Colonic mucosa (tissue), 4 donors: ENCODE data around the gene PLOD3. TPM values are rescaled to one million over a fixed set of nuclear protein-coding genes. Genes with fewer than 3 reads are reported as not detected.

Source experiments
- DNase-seq: peaks from one replicate; pipeline ENCODE4 v3.0.0-alpha.2; 2020
- H3K27ac ChIP-seq: fragments of 200-600 bp; one replicate; pipeline ENCODE4 v1.8.0; 2021
- H3K27me3 ChIP-seq: fragments of 200-600 bp; one replicate; pipeline ENCODE4 v1.8.0; 2021
- H3K36me3 ChIP-seq: fragments of 200-600 bp; one replicate; pipeline ENCODE4 v1.8.0; 2021
- H3K4me1 ChIP-seq: fragments of 200-600 bp; one replicate; pipeline ENCODE4 v1.8.0; 2021; ENCODE audit warnings: mild to moderate bottlenecking
- H3K4me3 ChIP-seq: fragments of 200-600 bp; one replicate; pipeline ENCODE4 v1.8.0; 2021
- H3K9ac ChIP-seq, 2 donors: one replicate each; pipeline ENCODE4 v1.7.0; 2013; ENCODE audit warnings: control low read depth in 2 of 2, low read depth in 2 of 2, low read length in 2 of 2
- H3K9me3 ChIP-seq: fragments of 200-600 bp; one replicate; pipeline ENCODE4 v1.8.0; 2021
- intact Hi-C: fragments of 100-400 bp; cut with DNase I; formaldehyde crosslinking; loops from one replicate; pipeline ENCODE4 v1.14.1; 2022
- total RNA-seq, 2 donors: library from RNA; stranded (reverse); fragmentation: NEBNext Ultra II Directional in 1 of 2; extraction: Animal tissue kit (Norgen Biotek cat#: 25700) in 1 of 2; gene quantifications; one replicate each; pipeline ENCODE4 v1.2.1, GENCODE V29; 2021
- TF ChIP-seq, protein P1 (sequence below): fragments of 200-600 bp; IDR thresholded peaks from one replicate; pipeline ENCODE4 v1.8.0; 2022; ENCODE audit warnings: antibody characterized with exemption, mild to moderate bottlenecking
- donor health status: healthy.
- donor health status: DM: no; HTN: no; CAD: no.
- donor health status: DM: no; HTN: no; CAD: no.

PLOD3 gene
- total RNA-seq, 2 donors from 2014 or later = 67.9 to 149 TPM

DNA sequence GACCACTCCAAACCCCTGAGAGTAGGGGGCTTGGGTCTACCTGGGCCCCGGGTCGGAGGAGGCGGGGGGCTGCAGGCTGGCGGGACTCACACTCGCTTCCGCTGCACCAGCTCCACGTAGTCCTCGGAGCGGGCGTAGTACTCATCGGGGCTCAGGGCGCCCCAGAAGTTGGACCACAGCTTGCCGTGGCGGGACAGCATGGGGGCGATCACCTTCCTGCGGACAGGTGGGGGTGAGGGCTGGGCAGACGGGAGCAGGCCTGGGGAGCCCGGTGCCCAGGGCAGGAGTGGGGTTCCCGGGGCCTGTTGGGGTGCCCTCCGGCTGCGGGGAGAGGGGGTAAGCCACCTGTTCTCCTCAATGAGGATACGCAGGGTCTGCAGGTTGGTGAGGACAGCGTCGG lies 5.9 kb downstream of the PLOD3 start:
- Histone ChIP-seq H3K27me3 (no peaks in the 10 kb centered on the region), H3K27ac (no peak overlapping the region), H3K36me3 (no peaks in the 10 kb centered on the region), H3K9me3 (no peaks in the 10 kb centered on the region), H3K4me3 (no peak overlapping the region), H3K9ac (no peak overlapping the region), H3K4me1 (peaks cover 5% of the 10 kb centered on the region)
- no peak for DNase-seq
- TF ChIP-seq, protein P1, sequence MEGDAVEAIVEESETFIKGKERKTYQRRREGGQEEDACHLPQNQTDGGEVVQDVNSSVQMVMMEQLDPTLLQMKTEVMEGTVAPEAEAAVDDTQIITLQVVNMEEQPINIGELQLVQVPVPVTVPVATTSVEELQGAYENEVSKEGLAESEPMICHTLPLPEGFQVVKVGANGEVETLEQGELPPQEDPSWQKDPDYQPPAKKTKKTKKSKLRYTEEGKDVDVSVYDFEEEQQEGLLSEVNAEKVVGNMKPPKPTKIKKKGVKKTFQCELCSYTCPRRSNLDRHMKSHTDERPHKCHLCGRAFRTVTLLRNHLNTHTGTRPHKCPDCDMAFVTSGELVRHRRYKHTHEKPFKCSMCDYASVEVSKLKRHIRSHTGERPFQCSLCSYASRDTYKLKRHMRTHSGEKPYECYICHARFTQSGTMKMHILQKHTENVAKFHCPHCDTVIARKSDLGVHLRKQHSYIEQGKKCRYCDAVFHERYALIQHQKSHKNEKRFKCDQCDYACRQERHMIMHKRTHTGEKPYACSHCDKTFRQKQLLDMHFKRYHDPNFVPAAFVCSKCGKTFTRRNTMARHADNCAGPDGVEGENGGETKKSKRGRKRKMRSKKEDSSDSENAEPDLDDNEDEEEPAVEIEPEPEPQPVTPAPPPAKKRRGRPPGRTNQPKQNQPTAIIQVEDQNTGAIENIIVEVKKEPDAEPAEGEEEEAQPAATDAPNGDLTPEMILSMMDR = no peak
- intact Hi-C loops = no loop called here

DNA sequence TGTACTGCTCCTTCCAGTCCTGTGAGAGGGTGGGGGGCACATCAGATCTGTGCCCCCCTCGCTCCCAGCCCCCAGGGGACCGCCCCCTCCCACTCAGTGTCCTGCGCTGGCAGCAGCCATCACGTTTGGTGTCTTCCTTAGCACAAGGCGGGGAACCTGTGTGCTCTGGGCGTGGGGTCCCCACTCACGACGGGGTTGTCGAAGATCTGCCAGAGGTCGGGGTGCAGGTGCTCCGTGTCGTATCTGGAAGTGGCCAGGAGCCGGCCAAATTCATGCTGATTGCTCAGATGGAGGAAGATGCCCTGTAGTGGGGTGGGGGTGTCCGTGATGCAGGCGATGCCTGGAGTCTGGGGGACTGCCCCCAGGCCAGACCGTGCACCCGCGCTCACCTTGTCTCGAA lies 7.2 kb downstream of the PLOD3 start:
- H3K27me3 ChIP-seq = no peaks in the 10 kb centered on the region
- no peak for DNase-seq
- no peak overlapping the region for H3K27ac ChIP-seq
- no peak overlapping the region for H3K4me3 ChIP-seq
- H3K36me3 ChIP-seq = no peaks in the 10 kb centered on the region
- H3K4me1 ChIP-seq = no peaks in the 10 kb centered on the region
- TF ChIP-seq, protein P1 = no peak
- intact Hi-C loops = no loop called here
- H3K9ac ChIP-seq = no peak overlapping the region
- H3K9me3 ChIP-seq = no peaks in the 10 kb centered on the region

DNA sequence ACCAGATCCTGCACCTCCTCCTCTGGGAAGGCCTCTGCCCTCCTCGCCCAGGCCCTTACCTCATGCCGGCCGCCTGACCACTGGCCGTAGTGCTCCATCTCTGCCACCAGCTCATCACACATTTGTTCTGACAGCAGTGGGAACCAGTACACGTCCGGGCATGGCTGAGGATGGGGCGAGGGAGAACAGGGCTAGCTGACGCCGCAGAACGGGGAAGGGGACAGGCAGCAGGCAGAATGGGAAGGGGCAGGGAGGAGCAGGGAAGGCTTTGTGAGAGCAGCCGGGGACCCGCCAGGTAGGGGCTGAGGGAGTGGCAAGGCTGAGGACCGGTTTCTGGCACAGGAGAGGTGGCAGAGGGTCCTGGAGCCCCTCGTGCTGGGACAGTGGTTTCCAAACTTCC lies 8.6 kb downstream of the PLOD3 start:
- no peak overlapping the region for H3K4me3 ChIP-seq
- H3K27ac ChIP-seq = no peak overlapping the region
- no peaks in the 10 kb centered on the region for H3K27me3 ChIP-seq
- H3K9me3 ChIP-seq = no peaks in the 10 kb centered on the region
- no peak for DNase-seq
- no peaks in the 10 kb centered on the region for H3K36me3 ChIP-seq
- intact Hi-C loops = no loop called here
- TF ChIP-seq, protein P1 = no peak
- H3K4me1 ChIP-seq = no peaks in the 10 kb centered on the region
- no peak overlapping the region for H3K9ac ChIP-seq

DNA sequence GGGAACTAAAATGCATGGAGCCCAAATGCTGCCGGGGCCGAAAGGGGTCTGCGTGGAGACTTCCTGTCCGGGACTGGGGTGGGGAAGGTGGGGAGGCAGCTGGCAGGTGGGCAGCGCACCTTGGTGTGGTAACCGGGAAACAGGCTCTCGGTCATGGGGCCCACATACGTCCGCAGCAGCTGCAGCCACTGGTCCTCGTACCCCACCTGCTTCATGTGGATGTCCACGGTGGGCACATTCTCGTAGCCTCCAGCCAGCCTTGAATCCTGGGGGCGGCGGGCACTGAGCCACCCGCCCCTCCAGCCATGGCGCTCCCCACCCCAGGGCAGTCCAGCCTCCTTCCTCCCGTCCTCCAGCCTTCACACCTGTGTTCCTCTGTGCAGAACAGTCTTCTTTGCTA lies 9.9 kb downstream of the PLOD3 start:
- H3K4me3 ChIP-seq = no peak overlapping the region
- no peak overlapping the region for H3K27ac ChIP-seq
- DNase-seq = no peak
- H3K9ac ChIP-seq = no peak overlapping the region
- H3K4me1 ChIP-seq = no peaks in the 10 kb centered on the region
- H3K27me3 ChIP-seq = no peaks in the 10 kb centered on the region
- no peaks in the 10 kb centered on the region for H3K36me3 ChIP-seq
- no peaks in the 10 kb centered on the region for H3K9me3 ChIP-seq
- intact Hi-C loops = no loop called here
- TF ChIP-seq, protein P1 = no peak

DNA sequence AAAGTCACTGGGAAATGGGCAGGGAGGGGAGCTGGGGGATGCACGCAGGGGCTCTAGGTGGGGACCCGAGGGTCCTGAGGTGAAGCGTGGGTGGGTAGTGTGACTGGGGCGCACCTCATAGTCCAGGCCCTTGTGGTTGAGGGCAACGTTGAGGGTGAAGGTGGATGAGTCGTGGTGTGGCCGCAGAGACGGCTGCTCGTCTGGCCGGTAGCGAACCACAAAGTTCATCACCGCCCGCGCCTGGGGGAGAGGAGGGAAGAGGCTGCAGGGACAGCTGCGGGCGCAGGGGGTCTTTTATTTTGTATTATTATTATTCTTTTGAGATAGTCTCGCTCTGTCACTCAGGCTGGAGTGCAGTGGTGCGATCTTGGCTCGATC lies 10.7 kb downstream of the PLOD3 start:
- no peak overlapping the region for H3K9ac ChIP-seq
- H3K36me3 ChIP-seq = no peaks in the 10 kb centered on the region
- TF ChIP-seq, protein P1 = no peak
- intact Hi-C loops = no loop called here
- no peak for DNase-seq
- H3K9me3 ChIP-seq = no peaks in the 10 kb centered on the region
- H3K4me3 ChIP-seq = no peak overlapping the region
- peaks cover 6% of the 10 kb centered on the region for H3K27me3 ChIP-seq
- no peak overlapping the region for H3K27ac ChIP-seq
- H3K4me1 ChIP-seq = no peaks in the 10 kb centered on the region
